Caco-2 (cell line): Measurements from ENCODE around the gene MED29. TPM values are rescaled to one million over a fixed set of nuclear protein-coding genes. Genes with fewer than 3 reads are reported as not detected.
"Not testable (repeated sequence)": the region's sequence is repeated elsewhere in the genome, so short reads cannot be mapped to it uniquely, and the experiment has no call there.

Experiments used
- BruUV-seq: library from RNA; stranded (reverse); fragments of 400-500 nt; replicated peaks from 2 replicates; lab custom pipeline; 2021; lab: Mats Ljungman, UMichigan
- CTCF ChIA-PET: fragments of 300-600 bp; sonication (Branson Sonifier 250); formaldehyde crosslinking; loops from one replicate; lab custom pipeline; 2022; ENCODE audit warnings: antibody characterized with exemption; lab: Charles Lee
- POLR2A ChIA-PET: fragments of 300-600 bp; sonication (Branson Sonifier 250); formaldehyde crosslinking; loops from one replicate; lab custom pipeline; 2022; ENCODE audit warnings: antibody characterized with exemption; lab: Charles Lee
- DNase-seq, 2 experiments: peaks; one replicate each; pipeline versions ENCODE4 v3.0.0 to v3.0.0-alpha.2; 2020 to 2022
- H3K27me3 ChIP-seq: replicated peaks from 2 replicates; pipeline ENCODE4 v1.6.0; 2011; ENCODE audit warnings: low read length; ENCODE audit not compliant: control insufficient read depth, insufficient read depth
- H3K36me3 ChIP-seq: 2 replicates; pipeline ENCODE4 v1.5.1; 2011; ENCODE audit warnings: low read length; ENCODE audit not compliant: control insufficient read depth, insufficient read depth
- H3K4me1 ChIP-seq: fragments of 250-450 bp; sonication (Bioruptor Pico); 2 replicates; pipeline ENCODE4 v1.5.1; 2020; ENCODE audit warnings: mild to moderate bottlenecking
- H3K4me3 ChIP-seq: 2 replicates; pipeline ENCODE4 v1.5.1; 2011; ENCODE audit warnings: low read depth, mild to moderate bottlenecking, control low read depth, low read length
- H3K9me3 ChIP-seq: fragments of 250-450 bp; sonication (Bioruptor Pico); 2 replicates; pipeline ENCODE4 v1.5.1; 2020; ENCODE audit warnings: mild to moderate bottlenecking, moderate library complexity
- H3K27ac Mint-ChIP-seq: one replicate; pipeline ENCODE4 v1.8.0; 2022; ENCODE audit warnings: mixed read lengths; ENCODE audit not compliant: unreplicated experiment
- H3K27me3 Mint-ChIP-seq: one replicate; pipeline ENCODE4 v1.8.0; 2022; ENCODE audit warnings: mixed read lengths; ENCODE audit not compliant: insufficient read depth, unreplicated experiment
- H3K36me3 Mint-ChIP-seq: one replicate; pipeline ENCODE4 v1.8.0; 2022; ENCODE audit warnings: mild to moderate bottlenecking, mixed read lengths; ENCODE audit not compliant: insufficient read depth, unreplicated experiment
- H3K4me1 Mint-ChIP-seq: one replicate; pipeline ENCODE4 v1.8.0; 2022; ENCODE audit warnings: low read depth, mixed read lengths; ENCODE audit not compliant: unreplicated experiment
- H3K4me3 Mint-ChIP-seq: one replicate; pipeline ENCODE4 v1.8.0; 2022; ENCODE audit warnings: mild to moderate bottlenecking, moderate library complexity, mixed read lengths; ENCODE audit not compliant: unreplicated experiment
- H3K9me3 Mint-ChIP-seq: one replicate; pipeline ENCODE4 v1.8.0; 2022; ENCODE audit warnings: mixed read lengths; ENCODE audit not compliant: unreplicated experiment
- intact Hi-C: fragments of 100-400 bp; cut with micrococcal nuclease; formaldehyde crosslinking; loops from one replicate; pipeline ENCODE4 v1.10.0; 2022; ENCODE audit not compliant: unreplicated experiment
- total RNA-seq: library from RNA; stranded (reverse); gene quantifications from 2 replicates; pipeline ENCODE4 v1.2.3, GENCODE V29; 2022
- TF ChIP-seq, protein P1 (sequence below), 2 experiments: fragments of 200-600 bp in 1 of 2; IDR thresholded peaks; 1 replicate in 1 of 2; 2 replicates in 1 of 2; pipeline versions ENCODE4 v1.5.1 to v1.8.0; 2011 to 2022; ENCODE audit warnings: antibody characterized with exemption in 1 of 2, control low read depth in 1 of 2, inconsistent platforms in 1 of 2, low read depth in 1 of 2, low read length in 1 of 2, mild to moderate bottlenecking in 1 of 2, moderate library complexity in 1 of 2; ENCODE audit not compliant: insufficient read depth in 1 of 2, severe bottlenecking in 1 of 2, unreplicated experiment in 1 of 2

MED29 gene
- total RNA-seq, 1 experiment from 2014 or later: 50.8 TPM

DNA sequence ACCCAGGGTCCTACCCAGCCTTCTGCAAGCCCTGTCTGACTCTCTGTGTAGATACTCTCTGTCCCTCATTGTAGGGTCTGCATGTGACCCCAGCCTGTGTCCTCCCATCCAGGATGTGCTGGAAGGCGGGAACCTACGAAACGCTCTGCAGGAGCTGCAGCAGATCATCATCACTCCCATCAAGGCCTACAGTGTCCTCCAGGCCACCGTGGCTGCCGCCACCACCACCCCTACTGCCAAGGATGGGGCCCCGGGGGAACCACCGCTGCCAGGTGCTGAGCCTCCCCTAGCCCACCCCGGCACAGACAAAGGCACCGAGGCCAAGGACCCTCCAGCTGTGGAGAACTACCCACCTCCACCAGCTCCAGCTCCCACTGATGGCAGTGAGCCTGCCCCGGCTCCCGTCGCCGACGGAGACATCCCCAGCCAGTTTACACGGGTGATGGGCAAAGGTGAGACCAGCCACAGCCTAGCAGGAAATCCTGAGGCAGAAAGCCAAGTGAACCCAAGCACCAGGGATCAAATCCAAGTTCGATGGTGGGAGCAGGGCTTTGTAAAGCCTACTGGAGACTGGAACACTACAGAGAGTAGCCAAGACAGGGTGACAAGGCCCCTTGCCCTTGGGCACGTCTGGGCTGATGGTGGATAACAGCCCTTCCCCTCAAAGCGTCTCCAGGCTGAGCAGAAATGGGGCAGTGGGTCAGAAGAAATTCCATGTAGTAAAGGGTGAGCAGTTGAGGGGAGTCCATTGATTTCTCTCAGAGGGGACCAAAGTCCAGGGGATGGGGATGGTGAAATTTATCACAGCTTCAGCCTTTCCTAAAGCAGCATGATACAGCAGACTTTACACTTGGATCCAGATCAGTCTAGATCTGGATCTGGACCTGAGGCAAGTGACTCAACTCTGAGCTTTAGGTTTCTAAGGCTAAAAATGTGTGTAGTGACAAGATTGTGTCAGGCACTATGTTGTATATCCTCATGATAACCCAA, 13.5 kb upstream of the MED29 start:
- no peak overlapping the region for H3K4me3 Mint-ChIP-seq
- H3K4me1 Mint-ChIP-seq: no peaks in the 10 kb centered on the region
- Histone ChIP-seq H3K27me3 (no peaks in the 10 kb centered on the region), H3K36me3 (peaks cover 12% of the 10 kb centered on the region), H3K9me3 (no peaks in the 10 kb centered on the region), H3K4me3 (no peak overlapping the region), H3K4me1 (no peaks in the 10 kb centered on the region)
- ChIA-PET POLR2A (interaction anchor here (0.6 kb wide), 1 partner anchor 61 kb away, joined by 3 read pairs; no protein-coding TSS in a partner anchor), CTCF (no interaction called here)
- H3K27me3 Mint-ChIP-seq: no peaks in the 10 kb centered on the region
- H3K36me3 Mint-ChIP-seq: peaks cover 42% of the 10 kb centered on the region
- DNase-seq: no peak
- TF ChIP-seq, protein P1, sequence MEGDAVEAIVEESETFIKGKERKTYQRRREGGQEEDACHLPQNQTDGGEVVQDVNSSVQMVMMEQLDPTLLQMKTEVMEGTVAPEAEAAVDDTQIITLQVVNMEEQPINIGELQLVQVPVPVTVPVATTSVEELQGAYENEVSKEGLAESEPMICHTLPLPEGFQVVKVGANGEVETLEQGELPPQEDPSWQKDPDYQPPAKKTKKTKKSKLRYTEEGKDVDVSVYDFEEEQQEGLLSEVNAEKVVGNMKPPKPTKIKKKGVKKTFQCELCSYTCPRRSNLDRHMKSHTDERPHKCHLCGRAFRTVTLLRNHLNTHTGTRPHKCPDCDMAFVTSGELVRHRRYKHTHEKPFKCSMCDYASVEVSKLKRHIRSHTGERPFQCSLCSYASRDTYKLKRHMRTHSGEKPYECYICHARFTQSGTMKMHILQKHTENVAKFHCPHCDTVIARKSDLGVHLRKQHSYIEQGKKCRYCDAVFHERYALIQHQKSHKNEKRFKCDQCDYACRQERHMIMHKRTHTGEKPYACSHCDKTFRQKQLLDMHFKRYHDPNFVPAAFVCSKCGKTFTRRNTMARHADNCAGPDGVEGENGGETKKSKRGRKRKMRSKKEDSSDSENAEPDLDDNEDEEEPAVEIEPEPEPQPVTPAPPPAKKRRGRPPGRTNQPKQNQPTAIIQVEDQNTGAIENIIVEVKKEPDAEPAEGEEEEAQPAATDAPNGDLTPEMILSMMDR (IDR thresholded peaks at IDR 0.05; ENCODE audit: insufficient read depth in 1 of 2, low read depth in 1 of 2, low read length in 1 of 2, severe bottlenecking in 1 of 2, unreplicated experiment in 1 of 2): no peak
- intact Hi-C loops: no loop called here
- no peaks in the 10 kb centered on the region for H3K9me3 Mint-ChIP-seq
- BruUV-seq: no TSS peak
- H3K27ac Mint-ChIP-seq: no peak overlapping the region

DNA sequence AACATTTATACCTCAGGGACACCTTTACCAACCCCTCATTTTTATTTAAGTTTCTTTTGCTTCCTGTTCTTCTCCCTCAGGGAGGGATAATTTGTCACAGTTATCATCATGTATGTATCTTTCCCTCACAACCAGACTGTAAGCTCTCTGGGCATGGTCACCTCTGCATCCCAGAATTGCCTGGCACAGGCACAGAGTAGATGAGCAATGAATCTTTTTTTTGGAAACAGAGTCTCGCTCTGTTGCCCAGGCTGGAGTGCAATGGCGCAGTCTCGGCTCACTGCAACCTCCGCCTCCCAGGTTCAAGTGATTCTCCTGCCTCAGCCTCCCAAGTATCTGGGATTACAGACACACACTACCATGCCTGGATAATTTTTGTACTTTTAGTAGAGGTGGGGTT, 11.8 kb upstream of the MED29 start:
- peaks cover 10% of the 10 kb centered on the region for H3K36me3 ChIP-seq
- BruUV-seq, H3K27me3 Mint-ChIP-seq, H3K4me1 Mint-ChIP-seq, H3K9me3 ChIP-seq, H3K27me3 ChIP-seq, H3K9me3 Mint-ChIP-seq, H3K4me3 ChIP-seq, H3K4me1 ChIP-seq, H3K4me3 Mint-ChIP-seq, H3K27ac Mint-ChIP-seq, intact Hi-C loops, DNase-seq, CTCF ChIA-PET: not testable (repeated sequence)
- H3K36me3 Mint-ChIP-seq: peaks cover 45% of the 10 kb centered on the region
- POLR2A ChIA-PET: interaction anchor here (0.5 kb wide), 1 partner anchor 101 kb away, joined by 3 read pairs; the partner anchor contains the start of gene TIMM50

DNA sequence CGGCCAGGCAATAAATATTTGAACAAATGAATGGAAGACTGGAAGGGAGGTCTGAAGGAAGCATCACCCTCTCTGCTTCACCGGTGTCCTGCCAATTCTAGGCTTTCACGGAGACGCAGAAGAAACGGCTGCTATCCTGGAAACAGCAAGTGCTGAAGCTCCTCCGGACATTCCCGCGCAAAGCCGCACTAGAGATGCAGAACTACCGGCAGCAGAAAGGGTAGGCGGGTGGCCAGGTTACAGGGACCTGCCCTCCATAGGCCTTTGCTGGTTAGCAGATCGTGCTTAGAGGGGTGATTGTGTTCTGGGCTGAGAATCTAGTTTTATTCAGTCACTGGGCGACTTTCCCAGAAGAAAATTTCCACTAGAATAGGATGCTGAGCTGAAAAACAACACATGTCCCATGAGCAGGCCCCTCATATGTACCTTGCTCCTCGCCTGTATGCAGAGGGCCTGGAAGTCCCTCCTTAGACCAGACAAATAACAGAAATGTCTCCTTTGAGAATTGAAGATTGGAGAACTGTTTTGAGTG, 11.2 kb upstream of the MED29 start:
- Mint-ChIP-seq H3K36me3 (peaks cover 49% of the 10 kb centered on the region), H3K4me1 (no peaks in the 10 kb centered on the region), H3K27ac (no peak overlapping the region), H3K27me3 (no peaks in the 10 kb centered on the region), H3K4me3 (no peak overlapping the region), H3K9me3 (no peaks in the 10 kb centered on the region)
- H3K4me1 ChIP-seq: no peaks in the 10 kb centered on the region
- ChIA-PET CTCF (interaction anchor here (0.6 kb wide), 1 partner anchor 16 kb away, joined by 4 read pairs; no protein-coding TSS in a partner anchor), POLR2A (interaction anchor here (0.5 kb wide), 1 partner anchor 101 kb away, joined by 3 read pairs; the partner anchor contains the start of gene TIMM50)
- TF ChIP-seq, protein P1 (IDR thresholded peaks at IDR 0.05; ENCODE audit: insufficient read depth in 1 of 2, low read depth in 1 of 2, low read length in 1 of 2, severe bottlenecking in 1 of 2, unreplicated experiment in 1 of 2): no peak
- H3K9me3 ChIP-seq: no peaks in the 10 kb centered on the region
- peaks cover 10% of the 10 kb centered on the region for H3K36me3 ChIP-seq
- no peaks in the 10 kb centered on the region for H3K27me3 ChIP-seq
- DNase-seq: no peak
- no TSS peak for BruUV-seq
- H3K4me3 ChIP-seq: no peak overlapping the region
- intact Hi-C loops: no loop called here
